ENCODE results near the gene KRTAP10-8. TPM values are rescaled to one million over a fixed set of nuclear protein-coding genes. Genes with fewer than 3 reads are reported as not detected.
"Not testable (repeated sequence)": the region's sequence is repeated elsewhere in the genome, so short reads cannot be mapped to it uniquely, and the experiment has no call there.

The KRTAP10-8 gene, protein sequence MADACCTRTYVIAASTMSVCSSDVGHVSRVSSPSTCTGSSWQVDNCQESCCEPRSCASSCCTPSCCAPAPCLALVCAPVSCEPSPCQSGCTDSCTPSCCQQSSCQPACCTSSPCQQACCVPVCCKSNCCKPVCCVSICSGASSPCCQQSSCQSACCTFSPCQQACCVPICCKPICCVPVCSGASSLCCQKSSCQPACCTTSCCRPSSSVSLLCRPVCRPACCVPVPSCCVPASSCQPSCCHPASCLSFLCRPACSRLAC
- total RNA-seq = not detected in 2 replicates

DNA sequence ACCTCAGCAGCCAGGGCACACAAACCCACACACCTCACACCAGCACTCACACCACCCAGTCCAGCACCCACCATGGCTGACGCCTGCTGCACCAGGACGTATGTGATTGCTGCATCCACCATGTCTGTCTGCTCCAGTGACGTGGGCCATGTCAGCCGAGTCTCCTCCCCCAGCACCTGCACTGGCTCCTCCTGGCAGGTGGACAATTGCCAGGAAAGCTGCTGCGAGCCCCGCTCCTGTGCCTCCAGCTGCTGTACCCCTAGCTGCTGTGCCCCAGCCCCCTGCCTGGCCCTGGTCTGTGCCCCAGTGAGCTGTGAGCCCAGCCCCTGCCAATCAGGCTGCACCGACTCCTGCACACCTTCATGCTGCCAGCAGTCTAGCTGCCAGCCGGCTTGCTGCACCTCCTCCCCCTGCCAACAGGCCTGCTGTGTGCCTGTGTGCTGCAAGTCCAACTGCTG lies at the start of gene KRTAP10-8:
Gene KRTAP10-8, plus strand, starts transcription at position 51 of the 458 bp plus-strand sequence. Its CDS starts 22 bp downstream, at position 73.
- no peak for DNase-seq

DNA sequence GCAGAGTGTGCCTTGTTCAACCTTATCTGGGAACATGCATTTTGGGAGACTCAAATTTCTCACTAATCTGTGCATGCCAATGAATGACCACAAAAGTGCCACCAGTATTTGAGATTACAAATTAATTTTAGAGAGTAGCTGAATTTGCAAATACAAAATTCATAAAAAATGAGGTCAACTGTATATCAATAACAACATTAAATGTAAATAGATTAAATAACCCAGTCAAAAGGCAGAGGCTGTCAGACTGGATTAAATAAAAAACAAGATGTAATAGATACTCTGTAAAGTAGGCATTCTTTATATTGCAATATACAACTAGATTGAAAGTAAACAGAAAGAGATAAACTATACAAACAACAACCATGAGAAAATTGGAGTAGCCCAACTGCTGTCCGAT lies 47.8 kb upstream of the KRTAP10-8 start:
- DNase-seq = no peak

DNA sequence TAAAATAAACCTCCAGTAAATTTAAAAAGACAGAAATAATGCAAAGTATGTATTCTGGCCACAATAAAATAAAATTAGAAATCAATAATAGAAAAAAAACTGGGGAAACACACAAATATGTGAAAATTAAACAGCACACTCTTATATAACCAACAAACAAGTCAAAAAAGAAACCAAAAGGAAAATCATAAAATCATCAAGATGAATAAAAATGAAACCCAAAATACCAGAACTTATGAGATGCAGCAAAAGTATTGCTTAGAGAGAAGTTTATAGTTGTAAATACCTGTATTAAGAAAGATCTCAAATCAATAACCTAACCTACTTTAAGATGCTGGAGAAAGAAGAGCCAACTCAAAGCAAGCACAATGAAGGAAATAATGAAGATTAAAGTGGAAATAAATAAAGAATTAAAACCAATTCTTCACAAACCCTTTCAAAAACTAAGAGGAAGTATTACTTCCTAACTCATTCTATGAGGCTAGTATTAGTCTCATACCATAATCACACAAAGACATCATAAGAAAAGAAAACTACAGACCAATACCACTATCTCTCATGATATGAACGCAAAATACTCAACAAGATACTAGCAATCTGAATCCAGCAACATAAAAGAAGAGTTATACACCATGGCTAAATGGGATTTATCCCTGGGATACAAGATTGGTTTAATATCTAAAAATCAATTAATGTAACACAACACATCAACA lies 46.8 kb upstream of the KRTAP10-8 start:
- no peak for DNase-seq

DNA sequence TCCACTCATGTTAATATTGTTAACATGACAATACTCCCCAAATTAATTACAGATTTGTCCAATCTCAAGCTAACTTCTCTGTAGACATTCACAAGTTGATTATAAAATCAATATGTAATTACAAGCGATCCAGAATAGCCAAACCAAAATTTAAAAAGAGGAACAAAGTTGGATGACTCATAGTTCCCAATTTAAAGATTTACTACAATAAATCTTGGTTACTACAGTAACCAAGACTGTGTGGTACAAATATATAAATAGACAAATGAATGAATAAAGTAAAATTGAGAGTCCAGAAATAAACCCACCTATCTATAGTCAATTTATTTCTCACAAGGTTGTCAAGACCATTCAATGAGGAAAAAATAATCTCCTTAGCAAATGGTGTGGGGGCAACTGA lies 45.5 kb upstream of the KRTAP10-8 start:
- no peak for DNase-seq

DNA sequence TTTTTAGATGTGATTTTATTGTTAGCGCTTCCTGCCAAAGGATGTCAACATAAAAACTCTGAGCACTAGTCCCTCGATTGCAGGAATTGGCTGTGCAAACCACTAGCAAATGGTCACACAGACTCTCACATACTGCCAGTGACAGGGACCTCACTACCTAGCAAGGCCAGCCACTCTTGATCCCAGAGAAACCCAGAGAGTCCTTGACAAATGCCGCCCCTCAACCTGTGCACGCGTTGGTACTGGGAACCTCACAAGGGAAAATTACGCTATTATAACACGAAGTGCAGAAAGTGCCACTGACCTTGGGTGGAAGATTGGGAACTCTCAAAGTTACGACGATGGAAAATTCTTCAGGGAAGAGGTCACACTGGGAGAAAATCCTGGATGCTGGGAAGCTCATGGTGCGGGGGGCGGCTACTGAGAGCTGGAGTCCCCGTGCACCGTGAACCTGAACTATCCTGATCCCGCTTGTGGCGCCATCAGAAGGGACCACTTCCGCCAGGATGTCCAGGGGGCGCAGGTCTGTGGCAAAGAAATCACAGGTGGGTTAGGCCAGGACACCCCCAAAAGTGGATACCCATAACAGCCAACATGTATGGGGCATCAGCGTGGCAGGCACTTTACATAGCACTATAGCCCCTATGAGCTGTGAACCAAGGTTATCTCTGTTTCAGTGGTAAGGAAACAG lies 44.3 kb upstream of the KRTAP10-8 start:
- no peak for DNase-seq

DNA sequence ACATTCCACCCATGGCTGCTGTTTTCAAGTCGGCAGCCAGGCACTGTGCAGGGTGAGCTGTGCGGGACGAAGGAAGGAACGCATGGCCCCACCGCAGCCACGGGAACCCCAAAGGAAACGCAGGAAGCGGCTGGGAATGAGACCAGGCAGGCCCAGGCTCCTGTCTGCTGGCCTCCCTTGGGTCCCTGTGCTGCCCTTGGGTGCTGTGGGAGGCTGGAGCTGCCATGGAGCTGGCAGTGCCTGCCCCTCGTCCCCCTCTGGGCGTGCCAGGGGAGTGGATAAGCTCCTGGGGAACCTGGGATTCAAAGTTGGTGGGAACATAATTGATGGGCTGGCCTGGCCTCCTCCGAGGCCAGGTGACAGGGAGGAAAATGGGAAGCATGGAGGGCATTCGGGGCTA lies 43.6 kb upstream of the KRTAP10-8 start:
- DNase-seq = no peak

DNA sequence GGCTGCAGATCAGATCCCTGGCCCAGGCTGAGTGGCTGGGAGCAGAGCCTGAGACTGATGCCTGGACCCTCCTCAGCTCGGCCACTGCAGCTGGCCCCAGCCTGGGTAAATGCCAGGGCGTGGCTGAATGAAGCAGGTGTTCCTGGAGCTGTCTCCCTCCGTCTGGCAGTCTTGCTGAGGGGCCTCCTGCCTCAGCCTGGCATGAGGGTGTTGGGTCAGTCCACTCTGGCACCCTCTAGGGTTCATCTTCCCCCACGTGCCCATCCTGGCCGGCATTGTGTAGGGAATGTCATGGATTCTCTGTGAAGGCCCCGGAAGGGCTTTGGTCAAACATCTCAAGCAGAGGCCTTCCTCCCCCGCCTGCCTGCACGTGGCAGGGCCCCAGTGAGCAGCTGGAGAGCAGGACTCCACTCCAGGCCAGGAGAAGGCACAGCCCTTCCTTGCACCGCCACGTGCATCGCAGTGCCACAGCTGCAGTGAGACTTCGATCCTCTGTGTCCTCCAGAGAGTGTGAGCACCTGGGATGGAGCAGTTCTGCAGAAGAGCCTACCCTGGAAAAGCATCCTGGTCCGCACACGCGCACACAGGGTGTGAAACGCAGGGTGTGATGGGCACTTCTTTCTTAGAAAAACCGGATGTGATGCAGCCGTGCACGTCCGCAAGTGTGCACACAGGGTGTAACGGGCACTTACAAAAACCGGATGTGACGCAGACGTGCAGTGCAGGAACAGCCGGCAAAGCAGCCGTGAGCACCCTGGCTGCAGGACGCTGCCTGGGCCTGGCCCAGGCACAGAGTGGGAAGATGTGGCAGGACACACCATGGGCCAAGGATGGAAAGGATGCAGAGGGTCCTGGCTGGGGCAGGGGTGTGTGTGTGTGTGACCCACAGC lies 43.0 kb upstream of the KRTAP10-8 start:
- no peak for DNase-seq

DNA sequence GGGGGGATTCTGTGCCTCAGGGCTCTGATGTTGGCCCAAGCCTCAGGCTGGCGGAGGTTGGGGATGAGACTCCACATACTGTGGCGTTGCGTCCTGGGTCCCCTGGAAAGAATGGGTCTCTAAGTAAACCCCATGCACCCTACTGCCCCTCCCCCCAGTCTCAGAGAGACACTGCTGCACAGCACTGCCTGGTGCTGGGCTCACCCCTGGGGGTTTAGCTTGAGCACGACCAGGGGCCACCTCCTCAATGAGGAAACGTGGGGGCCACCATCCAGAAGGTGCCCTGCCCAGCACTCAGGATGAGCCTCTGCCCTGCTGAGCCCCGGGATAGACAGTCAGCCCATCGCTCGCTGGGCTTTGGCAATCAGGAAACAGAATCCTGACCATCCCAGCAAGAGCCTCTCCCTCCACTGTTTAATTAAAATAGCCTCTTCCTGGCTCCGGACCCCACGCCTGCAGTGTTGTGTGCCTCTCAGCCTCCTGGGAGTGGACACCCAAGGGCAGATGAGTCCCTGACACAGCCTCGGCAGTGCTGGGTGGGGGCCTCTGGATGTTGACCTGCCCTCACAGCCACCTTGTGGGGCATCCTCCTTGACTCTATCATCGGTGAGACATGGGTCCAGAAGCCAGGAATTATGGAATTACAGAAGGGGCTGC lies 41.9 kb upstream of the KRTAP10-8 start:
- no peak for DNase-seq

DNA sequence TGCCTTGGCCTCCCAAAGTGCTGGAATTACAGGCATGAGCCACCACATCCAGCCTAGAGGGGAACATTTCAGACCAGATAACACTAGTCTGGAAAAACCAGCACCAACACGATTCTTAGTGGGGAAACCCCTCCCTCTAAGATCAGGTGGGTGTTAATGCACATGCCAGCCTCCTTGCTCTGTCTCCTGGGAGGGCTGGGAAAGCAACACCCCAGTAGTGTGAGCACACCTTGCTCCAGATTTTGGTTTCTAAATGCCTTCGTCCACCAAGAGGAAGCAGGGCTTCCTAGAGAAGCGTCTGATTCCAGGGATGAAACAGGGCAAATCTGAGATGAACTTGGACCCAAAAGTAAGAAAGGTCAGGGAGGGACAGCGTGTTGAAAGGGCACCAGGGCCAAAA lies 40.6 kb upstream of the KRTAP10-8 start:
- no peak for DNase-seq

DNA sequence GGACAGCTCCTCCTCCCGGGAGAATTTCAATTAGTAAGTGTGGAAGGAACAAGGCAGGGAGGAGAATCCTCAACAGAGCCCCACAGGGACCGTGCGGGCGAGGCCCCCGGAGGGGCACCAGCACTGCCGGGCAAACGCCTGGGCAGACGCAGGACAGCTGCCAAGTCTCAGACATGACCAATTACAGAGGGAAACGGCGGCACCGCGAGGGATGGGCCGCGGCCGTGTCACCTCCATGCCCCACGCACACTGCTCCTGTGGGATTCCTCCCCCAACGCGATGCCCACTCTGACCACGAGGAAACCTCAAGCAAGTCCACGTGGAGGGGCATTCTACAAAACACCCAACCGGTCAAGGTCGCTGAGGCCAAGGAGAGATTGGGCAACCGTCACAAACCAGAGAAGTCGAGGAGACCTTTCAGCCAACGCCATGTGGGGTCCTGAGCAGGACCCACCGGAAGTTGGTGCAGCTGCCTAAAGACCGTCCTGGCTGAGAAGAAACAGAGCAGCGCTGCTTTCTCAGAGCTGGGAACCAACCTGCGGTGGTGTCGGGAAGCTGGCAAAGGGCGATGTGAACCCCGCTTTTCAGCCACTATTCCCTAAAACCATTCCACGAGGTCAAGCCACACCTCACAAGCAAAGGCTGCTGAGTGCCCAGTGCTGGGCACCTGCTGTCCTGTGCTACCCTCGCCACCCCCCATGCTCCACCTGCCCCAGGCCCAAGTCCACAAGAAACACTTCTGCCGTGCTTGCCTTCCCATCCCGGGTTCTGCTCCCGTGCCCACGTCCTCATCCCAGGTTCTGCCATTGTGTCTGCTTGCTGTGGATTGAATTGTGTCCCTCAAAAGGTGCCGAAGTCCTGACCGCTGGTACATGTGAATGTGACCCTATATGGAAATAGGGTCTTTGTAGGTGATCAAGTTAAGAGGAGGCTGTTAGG lies 39.8 kb upstream of the KRTAP10-8 start:
- no peak for DNase-seq

DNA sequence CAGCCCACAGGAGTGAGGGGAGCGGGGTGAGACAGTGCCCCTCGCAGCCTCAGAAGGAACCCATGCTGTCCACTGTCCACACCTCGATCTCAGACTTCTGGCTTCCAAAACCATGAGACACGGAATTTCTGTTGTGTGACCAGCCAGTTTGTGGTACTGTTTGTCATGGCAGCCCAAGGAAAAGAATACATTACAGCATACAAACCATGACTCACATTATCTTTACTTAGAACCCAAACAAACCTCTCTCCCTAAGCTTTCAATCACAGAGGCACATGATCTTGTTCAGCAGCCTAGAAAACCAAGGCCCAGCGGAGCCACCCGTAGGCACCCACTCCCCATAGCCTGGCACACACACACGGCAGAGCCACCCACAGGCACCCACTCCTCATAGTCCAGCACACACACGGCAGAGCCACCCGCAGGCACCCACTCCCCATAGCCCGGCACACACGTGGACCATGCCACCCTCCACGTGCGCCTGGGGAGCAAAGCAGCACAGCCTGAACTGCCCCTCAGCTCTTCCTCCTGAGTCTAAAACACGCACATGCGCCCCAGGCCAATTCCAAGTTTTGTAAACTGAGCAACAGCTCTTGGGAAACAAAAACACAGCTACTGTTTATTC lies 38.8 kb upstream of the KRTAP10-8 start:
- DNase-seq = no peak

DNA sequence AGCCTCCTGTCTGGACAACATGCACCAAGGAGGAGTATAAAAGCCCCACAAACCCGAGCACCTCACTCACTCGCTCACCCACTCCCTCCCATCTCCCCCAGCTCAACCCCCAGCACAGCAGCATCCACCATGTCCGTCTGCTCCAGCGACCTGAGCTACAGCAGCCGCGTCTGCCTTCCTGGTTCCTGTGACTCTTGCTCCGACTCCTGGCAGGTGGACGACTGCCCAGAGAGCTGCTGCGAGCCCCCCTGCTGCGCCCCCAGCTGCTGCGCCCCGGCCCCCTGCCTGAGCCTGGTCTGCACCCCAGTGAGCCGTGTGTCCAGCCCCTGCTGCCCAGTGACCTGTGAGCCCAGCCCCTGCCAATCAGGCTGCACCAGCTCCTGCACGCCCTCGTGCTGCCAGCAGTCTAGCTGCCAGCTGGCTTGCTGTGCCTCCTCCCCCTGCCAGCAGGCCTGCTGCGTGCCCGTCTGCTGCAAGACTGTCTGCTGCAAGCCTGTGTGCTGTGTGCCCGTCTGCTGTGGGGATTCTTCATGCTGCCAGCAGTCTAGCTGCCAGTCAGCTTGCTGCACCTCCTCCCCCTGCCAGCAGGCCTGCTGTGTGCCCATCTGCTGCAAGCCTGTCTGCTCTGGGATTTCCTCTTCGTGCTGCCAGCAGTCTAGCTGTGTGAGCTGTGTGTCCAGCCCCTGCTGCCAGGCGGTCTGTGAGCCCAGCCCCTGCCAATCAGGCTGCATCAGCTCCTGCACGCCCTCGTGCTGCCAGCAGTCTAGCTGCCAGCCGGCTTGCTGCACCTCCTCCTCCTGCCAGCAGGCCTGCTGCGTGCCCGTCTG lies 38.0 kb upstream of the KRTAP10-8 start, which contains the start of gene KRTAP10-4:
Gene KRTAP10-4, plus strand, starts transcription at position 100 of the 827 bp plus-strand sequence. Its CDS starts 30 bp downstream, at position 130.
- not testable (repeated sequence) for DNase-seq

DNA sequence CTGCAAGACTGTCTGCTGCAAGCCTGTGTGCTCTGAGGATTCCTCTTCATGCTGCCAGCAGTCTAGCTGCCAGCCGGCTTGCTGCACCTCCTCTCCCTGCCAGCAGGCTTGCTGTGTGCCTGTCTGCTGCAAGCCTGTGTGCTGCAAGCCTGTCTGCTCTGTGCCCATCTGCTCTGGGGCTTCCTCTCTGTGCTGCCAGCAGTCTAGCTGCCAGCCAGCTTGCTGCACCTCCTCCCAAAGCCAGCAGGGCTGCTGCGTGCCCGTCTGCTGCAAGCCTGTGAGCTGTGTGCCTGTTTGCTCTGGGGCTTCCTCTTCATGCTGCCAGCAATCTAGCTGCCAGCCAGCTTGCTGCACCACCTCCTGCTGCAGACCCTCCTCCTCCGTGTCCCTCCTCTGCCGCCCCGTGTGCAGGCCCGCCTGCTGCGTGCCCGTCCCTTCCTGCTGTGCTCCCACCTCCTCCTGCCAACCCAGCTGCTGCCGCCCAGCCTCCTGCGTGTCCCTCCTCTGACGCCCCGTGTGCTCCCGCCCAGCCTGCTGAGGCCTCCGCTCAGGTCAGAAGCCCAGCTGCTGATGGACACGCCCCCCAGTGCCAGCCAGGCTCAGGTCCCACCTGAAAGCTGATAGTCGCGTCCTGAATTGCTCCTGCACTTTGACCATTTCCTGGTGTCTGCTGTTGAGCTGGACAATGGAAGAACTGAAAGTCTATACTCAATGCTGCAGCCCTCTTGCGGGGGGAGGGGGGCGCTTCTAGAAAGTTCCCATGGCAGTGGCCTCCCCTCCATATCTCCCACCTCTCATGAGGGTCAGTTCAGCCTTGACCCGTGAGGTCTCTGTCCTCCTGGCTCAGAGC lies 37.2 kb upstream of the KRTAP10-8 start:
- DNase-seq = no peak

DNA sequence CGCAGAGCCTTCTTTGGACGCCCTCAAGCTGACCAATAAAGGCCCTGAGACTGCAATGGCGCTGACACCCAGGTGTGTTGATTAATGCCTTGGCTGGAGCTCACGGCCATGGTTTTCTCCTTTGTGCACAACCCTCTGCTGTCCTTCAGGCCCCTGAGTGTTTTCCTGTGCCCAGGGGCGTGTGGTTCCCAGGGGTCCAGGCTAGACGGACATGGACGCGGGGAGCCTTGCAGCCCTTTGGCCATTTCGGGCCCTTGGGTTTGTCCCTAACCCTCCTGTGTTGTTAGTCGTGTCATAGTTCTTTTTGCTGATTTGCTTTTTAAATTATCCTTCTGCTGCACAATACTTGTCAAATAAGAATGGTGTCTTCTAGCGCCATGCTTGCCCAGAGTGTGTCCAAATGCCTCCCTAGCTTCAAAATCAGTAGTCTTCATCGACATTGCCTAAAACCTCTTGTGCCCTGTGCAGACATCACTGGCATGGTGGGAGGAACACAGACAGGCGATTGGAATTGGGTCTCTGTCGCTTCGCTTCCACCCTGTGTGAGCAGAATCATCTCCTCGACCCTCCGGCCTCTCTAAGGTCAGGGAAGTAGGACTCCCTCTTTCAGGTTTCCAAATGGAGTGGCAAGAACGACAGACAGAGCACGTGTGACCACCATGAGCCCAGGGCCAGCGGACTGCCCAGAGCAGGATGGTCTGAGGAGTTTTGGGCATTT lies 36.4 kb upstream of the KRTAP10-8 start:
- no peak for DNase-seq

DNA sequence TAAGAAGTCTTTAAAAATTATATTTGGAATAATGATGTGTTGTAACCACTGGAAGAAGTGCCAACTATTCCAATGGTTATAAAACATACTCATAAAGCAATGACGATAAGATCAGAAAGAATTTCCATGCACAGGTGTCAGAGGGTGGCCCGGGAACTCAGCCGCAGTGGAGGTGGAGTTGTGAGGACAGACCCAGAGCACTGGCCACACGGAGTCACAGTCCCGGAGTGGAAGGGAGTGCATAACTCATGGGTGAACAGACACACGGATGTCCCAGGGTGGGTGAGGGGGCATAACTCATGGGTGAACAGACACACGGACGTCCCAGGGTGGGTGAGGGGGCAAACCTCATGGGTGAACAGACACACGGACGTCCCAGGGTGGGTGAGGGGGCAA lies 35.9 kb upstream of the KRTAP10-8 start:
- DNase-seq = no peak

DNA sequence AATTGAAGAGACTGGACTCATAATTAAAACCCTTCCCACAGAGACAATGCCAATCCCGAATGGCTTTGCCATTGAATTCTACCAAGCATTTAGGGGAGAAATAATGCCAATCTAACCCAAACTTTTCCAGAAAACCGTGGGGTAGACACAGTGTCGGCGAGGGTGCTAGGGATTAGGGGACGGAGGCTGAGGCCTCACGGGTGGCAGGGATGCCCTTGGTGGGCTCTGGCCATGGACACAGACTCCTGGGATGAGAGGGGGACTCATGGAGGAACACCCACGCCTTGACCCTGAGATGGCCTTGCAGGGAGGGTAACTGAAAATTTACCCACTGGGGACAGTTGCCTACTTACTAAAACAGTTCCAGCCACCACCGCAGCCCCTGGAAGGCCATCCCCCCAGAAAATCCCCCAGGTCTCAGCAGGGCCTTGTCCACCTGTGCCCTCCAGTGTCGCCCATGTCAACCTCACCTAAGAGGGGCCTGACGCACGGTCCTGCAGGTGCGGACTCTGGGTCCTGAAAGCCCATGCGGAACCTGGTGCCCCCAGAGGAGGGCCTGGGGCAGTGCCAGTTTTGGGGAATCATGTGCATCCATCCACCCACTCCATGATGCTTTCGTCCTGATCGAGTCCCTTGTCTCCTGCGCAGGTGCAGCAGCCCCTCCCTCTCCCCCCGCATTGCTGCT lies 33.4 kb upstream of the KRTAP10-8 start:
- no peak for DNase-seq

Measured in dermis blood vessel endothelial cell (primary cell).